RKO (cell line): ENCODE data around the gene FNBP1.
"Not testable (repeated sequence)": the region's sequence is repeated elsewhere in the genome, so short reads cannot be mapped to it uniquely, and the experiment has no call there.

Source experiments
- DNase-seq: peaks from one replicate; pipeline ENCODE4 v3.0.0-alpha.2; 2016; ENCODE audit warnings: low spot score

FNBP1 gene

DNA sequence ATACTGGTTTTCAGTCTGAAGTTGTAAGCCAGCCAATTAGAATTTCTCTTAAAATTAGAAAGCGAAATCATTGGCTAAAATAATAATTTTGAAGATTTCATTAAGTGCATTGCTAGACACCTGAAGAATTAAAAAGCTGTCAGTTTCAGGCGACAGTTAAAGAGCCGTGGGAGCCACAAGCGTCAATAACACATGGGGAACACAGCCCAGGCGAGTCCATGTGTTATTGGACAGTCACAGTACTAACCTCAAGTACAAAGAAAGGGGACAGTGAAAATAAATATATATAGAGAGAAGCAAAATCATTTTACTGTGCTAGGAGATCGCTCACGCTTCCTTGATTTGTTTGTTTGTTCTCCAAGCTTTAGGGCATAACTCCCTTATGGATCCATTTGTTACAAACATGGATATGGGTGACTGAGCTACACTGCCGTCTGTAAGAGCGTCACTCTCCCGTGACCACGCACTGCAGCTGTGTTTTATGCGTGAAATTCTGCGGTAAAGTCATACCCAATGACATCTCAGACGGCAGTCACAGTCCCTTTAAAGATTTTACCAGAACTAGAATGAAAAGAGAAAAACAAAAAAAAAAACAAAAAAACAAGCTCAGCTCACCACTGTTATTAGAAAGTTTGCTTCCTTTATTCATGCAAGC is 124.6 kb downstream of the FNBP1 start:
- DNase-seq: no peak

- no peak for DNase-seq
Observed at GRCh38 chr9:129916707-129917106, 126.3 kb downstream of the FNBP1 start.

GRCh38 chr9:129914051-129914450 is 128.9 kb downstream of the FNBP1 start:
- no peak for DNase-seq

DNA sequence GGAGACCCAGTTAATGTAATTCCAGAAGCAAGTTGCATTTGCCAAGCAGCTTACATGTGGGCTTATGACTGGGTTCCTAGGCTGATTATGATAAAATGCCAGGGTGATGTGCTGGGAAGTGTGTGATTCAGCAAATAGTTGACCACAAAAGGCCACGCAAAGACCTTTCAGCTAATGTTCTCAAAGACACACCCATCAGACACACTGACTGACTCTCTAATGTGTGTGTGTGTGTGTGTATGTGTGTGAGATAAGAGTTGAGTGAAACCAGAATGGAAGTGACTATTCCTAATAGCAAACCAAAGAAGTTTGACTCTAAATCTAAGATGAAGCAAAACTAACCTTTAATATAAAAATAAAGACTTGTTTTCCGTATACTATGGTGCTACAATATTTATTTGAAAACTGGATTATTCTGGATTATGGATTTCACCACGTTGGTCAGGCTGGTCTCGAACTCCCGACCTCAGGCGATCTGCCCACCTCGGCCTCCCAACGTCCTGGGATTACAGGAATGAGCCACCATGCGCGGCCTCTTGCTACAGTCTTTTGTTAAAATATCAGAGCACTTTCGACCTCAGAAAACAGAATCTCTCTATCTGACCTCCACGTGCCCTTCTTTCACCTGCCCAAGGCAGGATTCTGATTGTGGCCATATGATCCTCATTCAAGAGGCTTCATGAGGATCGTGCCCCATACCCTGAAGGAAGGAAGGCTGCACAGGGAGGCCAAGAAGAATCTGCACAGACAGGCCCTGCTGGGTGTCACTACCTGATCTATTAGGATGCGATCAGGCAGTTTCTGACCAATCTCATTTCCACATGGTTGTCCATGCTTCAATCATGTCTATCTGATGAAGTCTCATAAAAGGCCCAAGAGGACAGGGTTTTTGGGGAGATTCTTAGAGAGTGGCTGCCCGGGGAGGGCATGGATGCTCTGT is 132.1 kb downstream of the FNBP1 start:
- DNase-seq: peak; percentile 96

- DNase-seq: no peak
Observed at GRCh38 chr9:129909851-129910250, 133.1 kb downstream of the FNBP1 start.

- DNase-seq: no peak
Observed at GRCh38 chr9:129908906-129909305, 134.1 kb downstream of the FNBP1 start.

- no peak for DNase-seq
Observed at GRCh38 chr9:129907201-129907600, 135.8 kb downstream of the FNBP1 start.

- DNase-seq: no peak
Observed at GRCh38 chr9:129906298-129906697, 136.7 kb downstream of the FNBP1 start.

GRCh38 chr9:129904734-129905133 is 138.3 kb downstream of the FNBP1 start:
- no peak for DNase-seq

DNA sequence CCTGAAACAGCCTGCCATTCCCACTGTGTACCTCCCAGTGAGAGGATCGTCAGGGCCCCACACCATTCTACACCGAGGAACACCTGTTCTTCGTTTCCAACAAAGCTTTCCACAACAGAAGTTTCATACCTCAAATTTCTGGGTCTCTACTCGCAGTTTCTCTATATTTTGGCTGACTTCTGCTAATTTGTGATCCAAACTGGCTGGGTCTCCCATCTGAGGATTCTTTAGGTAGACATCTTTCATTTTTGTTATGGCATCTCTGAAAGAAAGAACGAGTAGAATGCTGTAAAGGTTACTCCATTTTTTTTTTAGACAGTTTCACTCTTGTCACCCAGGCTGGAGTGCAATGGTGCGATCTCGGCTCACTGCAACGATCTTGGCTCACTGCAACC is 140.3 kb downstream of the FNBP1 start:
- no peak for DNase-seq

- DNase-seq: no peak
Observed at GRCh38 chr9:129901993-129902739, 140.8 kb downstream of the FNBP1 start.

GRCh38 chr9:129900263-129901027 is 142.5 kb downstream of the FNBP1 start:
- no peak for DNase-seq

GRCh38 chr9:129899620-129900019 is 143.4 kb downstream of the FNBP1 start:
- no peak for DNase-seq

DNA sequence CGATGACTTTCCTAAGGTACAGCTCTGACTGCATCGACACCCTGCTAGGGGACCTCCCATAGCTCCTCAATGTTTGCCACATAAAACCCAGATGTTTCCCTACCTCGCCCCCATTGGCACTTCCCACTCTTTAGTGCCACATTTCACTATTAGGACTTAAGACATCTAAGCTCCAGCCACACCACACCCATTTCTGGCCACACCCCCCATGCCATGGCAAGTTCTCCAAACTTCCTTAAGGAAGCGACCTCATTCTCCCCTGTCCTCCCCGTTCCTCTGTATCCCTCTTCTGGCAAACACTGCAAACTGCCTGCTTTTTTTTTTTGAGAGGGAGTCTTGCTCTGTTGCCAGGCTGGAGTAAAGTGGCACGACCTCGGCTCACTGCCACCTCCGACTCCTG is 144.8 kb downstream of the FNBP1 start:
- peak; percentile 63 for DNase-seq

- no peak for DNase-seq
Observed at GRCh38 chr9:129897263-129897662, 145.7 kb downstream of the FNBP1 start.

DNA sequence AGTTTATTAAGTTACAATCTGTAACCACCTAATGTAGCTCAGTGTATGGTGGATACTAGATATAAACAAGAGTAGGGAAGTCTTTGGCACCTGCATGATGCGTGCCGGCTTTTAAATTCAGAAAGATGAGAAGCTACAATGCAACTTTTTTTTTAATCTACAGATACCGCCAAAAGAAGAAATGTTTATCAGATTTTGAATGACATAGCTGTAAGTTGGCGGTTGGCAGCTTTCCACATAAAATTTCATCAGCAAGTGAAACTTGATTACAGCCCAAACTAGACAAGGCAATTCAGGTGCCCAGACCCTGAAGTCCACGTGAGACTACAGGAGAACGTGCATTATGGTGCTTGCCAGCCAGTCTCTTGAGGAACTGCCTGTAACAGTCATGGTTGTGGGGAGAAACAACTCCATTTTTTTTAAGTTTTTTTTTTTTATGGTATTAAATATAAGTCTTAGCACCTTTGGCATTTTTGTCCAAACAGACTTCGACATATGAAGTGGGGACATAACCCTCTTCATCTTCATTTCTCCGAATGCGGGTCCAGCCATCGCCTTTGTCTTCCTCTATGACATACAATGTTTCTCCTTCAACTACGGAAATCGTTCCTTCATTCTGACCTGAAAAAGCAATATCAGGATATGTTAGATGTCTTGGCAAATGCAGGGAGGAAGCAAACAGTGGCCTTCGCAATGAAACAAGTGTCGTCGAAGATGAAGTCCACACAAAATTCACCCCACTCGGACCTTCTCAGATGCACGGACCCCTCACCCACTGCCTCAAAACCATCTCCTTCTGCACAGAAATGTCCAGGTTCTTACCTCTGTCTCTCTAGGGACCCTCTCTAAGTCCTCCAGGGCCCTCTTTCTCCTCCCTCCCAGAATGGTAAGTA is 147.4 kb downstream of the FNBP1 start:
- DNase-seq: no peak

GRCh38 chr9:129894120-129894823 is 148.7 kb downstream of the FNBP1 start:
- DNase-seq: no peak

GRCh38 chr9:129891569-129891968 is 151.4 kb downstream of the FNBP1 start:
- no peak for DNase-seq

DNA sequence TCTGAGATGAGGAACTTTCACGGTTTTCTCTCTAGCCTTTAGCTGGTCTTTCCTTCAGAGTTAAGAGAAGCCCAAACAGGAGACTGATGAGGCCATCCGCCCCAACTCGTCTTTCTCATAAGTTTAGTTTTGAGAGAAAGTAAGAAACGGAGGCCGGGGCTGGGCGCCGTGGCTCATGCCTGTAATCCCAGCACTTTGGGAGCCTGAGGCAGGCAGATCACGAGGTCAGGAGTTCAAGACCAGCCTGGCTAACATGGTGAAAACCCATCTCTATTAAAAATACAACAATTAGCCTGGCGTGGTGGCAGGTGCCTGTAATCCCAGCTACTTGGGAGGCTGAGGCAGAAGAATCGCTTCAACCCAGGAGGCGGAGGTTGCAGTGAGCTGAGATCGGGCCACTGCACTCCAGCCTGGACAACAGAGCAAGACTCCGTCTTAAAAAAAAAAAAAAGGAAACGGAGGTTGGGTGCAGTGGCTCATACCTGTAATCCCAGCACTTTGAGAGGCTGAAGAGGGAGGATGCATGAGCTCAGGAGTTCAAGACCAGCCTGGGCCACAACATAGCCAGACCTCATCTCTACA is 152.2 kb downstream of the FNBP1 start:
- DNase-seq: not testable (repeated sequence)
